ENCODE results near the gene AKR1E2.
A peak's percentile ranks its signal among the peaks of the same experiment; 100 is the strongest.

The AKR1E2 gene

DNA sequence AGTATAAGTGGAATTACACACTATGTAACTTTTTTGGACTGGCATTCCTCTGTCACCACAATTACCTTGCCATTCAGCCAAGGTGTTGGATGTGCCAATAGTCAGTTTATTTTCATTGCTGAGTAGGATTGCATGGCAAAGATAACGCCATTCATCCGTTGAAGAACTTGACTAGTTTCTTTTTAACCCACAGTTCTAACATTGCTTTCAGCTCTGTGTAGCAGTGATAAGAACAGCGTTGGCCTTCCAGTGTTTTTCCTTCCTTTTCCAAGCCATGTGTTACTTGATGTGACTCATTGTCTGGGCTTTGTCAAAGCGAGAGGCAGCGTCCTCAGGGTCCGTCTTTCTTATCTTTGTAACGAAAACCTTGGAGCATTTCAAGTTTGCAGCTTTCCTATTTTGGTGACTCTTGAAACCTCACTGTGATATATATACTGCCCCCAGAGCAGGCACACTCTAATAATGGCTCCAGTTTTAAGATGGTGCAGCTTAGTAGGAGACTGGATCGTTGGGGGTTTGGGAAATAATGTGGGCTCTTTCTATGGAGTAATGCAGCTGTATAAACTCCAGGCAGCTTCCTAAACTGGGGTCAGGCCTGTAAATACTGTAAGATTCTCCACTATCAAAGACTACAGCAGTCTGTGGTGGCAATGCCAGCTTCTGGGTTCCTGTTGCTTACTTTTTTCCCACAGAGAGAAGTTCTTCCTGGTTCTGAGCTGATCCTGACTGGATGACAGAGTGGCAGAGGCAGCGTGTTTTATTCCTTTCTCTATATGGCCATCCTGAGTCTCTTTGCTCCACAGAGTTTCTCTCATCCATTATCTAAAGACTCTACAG lies 41.7 kb downstream of the AKR1E2 start:
- in situ Hi-C loops (cut with MboI; ENCODE audit: low pct_unique_long_range_greater_than_20kb, low sequenced_read_pairs), result no loop called here
- DNase-seq, result no peak

DNA sequence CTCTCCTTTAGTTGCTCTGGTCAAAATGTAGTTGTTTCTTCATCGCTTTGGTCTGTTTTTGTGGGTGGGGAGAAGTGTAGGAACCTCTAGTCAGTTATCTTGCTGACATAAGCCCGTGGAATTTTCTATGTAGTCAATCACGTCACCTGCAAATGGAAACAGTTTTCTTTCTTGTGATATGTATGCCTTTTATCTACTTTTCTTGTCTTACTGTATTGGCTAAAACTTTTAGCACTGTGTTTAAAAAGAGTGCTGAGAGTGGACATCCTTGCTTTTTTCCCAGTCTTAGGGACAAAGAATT lies 42.3 kb downstream of the AKR1E2 start:
- DNase-seq, result no peak
- in situ Hi-C loops (cut with MboI; ENCODE audit: low pct_unique_long_range_greater_than_20kb, low sequenced_read_pairs), result no loop called here

DNA sequence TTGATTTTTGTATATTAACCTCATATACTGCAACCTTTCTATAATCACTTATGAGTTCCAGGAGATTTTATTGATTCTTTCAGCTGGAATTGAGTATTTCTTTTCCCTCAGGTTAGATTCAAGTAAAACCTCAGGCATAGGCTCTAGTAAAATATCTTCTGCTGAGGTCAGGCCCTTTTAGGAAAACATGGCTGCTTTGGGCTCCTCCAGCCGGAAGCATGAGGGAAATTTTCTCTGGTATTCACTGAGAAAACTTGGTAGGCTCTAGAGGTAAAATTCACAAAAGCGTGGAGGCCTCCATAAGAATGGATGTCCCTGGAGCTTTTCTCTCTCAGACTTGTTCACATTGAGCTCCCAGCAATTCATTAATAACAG lies 56.7 kb downstream of the AKR1E2 start:
- in situ Hi-C loops (cut with MboI; ENCODE audit: low pct_unique_long_range_greater_than_20kb, low sequenced_read_pairs), result no loop called here
- no peak for DNase-seq

GRCh38 chr10:4883079-4883739 lies 57.2 kb downstream of the AKR1E2 start:
- in situ Hi-C loops (cut with MboI; ENCODE audit: low pct_unique_long_range_greater_than_20kb, low sequenced_read_pairs), result no loop called here
- no peak for DNase-seq

- peak; percentile 13 for DNase-seq
Measured at GRCh38 chr10:4885162-4885561, 59.2 kb downstream of the AKR1E2 start.

DNA sequence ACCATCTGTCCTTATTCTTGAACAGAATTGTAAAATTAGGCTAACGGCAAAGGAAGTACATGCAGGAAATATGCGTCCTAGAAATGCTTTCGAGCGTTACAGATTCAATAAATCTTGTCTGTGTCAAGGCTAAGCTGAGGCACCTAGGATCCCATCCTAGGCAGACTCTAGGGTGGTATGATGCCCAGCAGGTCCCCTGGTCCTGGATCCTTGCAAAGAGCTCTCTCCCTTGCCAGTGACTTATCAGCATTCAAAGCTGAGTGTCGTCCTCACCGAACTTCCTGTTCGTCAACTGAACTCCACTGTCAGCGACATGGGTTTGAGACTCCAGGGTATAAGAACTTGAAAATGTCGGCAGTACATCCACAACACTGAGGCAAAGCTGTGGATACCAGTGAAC lies 61.5 kb downstream of the AKR1E2 start:
- DNase-seq, result no peak
- in situ Hi-C loops (cut with MboI; ENCODE audit: low pct_unique_long_range_greater_than_20kb, low sequenced_read_pairs), result no loop called here

More at GRCh38 chr10:4885162-4885561, 59.2 kb downstream of the AKR1E2 start:
- in situ Hi-C loops (cut with MboI; ENCODE audit: low pct_unique_long_range_greater_than_20kb, low sequenced_read_pairs), result no loop called here

GRCh38 chr10:4888236-4888635 lies 62.2 kb downstream of the AKR1E2 start:
- DNase-seq, result no peak
- in situ Hi-C loops (cut with MboI; ENCODE audit: low pct_unique_long_range_greater_than_20kb, low sequenced_read_pairs), result no loop called here

- in situ Hi-C loops (cut with MboI; ENCODE audit: low pct_unique_long_range_greater_than_20kb, low sequenced_read_pairs), result no loop called here
- DNase-seq, result no peak
Measured at GRCh38 chr10:4889959-4890358, 64.0 kb downstream of the AKR1E2 start.

GRCh38 chr10:4892681-4893080 lies 66.7 kb downstream of the AKR1E2 start:
- no peak for DNase-seq
- in situ Hi-C loops (cut with MboI; ENCODE audit: low pct_unique_long_range_greater_than_20kb, low sequenced_read_pairs), result no loop called here

GRCh38 chr10:4894335-4894734 lies 68.3 kb downstream of the AKR1E2 start:
- no peak for DNase-seq
- in situ Hi-C loops (cut with MboI; ENCODE audit: low pct_unique_long_range_greater_than_20kb, low sequenced_read_pairs), result no loop called here
